Non-pigmented ciliary epithelial cell (primary cell): ENCODE measurements around the gene STAU1.
A peak's percentile ranks its signal among the peaks of the same experiment; 100 is the strongest.
"Not testable (repeated sequence)": the region's sequence is repeated elsewhere in the genome, so short reads cannot be mapped to it uniquely, and the experiment has no call there.

Source experiments
- DNase-seq: peaks from one replicate; pipeline ENCODE4 v3.0.0-alpha.2; 2010; ENCODE audit warnings: low read depth

Gene STAU1

DNA sequence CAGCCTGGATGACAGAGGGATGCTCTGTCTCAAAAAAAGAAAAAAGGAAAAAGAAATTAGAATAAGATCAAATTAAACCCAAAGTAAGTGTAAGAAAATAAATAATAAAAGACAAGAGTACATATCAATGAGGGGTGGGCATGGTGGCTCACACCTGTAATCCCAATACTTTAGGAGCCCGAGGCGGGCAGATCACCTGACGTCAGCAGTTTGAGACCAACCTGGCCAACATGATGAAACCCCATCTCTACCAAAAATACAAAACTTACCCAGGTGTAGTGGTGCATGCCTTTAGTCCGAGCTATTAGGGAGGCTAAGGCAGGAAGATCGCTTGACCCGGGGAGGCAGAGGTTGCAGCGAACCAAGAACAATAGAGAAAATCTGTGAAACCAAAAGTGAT is 14.9 kb upstream of the STAU1 start:
- DNase-seq: no peak

DNA sequence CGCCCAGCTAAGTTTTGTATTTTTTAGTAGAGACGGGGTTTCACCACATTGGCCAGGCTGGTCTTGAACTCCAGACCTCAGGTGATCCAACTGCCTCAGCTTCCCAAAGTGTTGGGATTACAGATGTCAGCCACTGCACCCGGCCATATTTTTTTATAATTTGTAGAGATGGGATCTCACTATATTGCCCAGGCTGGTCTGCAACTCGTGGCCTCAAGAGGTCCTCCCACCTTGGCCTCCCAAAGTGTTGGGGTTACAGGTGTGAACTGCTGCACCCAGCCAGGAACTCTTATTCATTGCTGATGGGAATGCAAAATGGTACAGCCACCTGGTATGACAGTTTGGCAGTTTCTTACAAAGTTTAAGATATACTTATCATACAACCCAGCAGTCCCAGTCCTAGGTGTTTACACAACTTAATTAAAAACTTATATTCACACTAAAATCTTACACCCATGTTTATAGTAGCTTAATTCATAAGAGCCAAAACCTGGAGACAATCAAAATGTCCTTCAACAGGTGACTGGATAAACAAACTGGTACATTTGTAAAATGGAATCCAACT is 11.7 kb upstream of the STAU1 start:
- no peak for DNase-seq

DNA sequence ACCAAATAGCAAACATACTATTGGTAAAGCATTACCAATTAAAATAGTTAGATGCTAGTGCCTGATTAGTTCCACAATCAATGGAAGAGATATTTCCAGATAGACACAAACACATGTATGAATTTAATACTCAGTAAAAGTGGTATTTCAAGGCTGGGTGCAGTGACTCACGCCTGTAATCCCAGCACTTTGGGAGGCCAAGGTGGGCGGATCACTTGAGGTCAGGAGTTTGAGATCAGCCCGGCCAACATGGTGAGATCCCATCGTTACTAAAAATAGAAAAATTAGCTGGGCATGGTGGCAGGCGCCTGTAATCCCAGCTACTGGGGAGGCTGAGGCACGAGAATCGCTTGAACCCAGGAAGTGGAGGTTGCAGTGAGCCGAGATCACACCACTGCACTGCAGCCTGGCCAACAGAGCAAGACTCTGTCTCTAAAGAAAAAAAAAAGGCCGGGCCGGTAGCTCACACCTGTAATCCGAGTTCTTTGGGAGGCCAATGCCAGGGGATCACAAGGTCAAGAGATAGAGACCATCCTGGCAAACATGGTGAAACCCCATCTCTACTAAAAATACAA is 4.9 kb upstream of the STAU1 start:
- DNase-seq: not testable (repeated sequence)

DNA sequence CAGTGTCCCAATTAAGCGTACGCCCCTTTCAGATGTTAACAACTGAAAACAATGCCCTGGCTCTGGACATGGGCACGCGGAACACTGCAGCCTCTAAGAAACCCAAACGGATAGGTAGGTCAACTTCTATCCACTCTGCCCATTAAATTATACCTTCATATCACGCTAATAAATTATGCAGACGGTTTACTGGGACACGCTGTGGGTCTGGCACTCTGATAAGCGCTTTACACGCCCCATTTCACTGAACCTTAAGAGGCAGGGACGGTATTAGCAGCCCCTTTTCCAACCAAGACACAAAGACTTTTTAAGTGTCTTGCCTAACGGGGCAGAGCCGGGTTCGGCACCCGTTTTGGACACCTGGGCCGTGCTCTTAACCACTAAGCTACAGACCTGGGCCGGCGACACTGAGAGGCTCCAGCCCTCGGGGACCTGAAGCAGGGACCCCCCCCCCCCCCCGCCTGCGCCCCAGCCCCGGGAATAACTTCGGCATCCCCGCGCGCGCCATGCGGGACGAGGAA is 744 bp downstream of the STAU1 start:
- DNase-seq: no peak

DNA sequence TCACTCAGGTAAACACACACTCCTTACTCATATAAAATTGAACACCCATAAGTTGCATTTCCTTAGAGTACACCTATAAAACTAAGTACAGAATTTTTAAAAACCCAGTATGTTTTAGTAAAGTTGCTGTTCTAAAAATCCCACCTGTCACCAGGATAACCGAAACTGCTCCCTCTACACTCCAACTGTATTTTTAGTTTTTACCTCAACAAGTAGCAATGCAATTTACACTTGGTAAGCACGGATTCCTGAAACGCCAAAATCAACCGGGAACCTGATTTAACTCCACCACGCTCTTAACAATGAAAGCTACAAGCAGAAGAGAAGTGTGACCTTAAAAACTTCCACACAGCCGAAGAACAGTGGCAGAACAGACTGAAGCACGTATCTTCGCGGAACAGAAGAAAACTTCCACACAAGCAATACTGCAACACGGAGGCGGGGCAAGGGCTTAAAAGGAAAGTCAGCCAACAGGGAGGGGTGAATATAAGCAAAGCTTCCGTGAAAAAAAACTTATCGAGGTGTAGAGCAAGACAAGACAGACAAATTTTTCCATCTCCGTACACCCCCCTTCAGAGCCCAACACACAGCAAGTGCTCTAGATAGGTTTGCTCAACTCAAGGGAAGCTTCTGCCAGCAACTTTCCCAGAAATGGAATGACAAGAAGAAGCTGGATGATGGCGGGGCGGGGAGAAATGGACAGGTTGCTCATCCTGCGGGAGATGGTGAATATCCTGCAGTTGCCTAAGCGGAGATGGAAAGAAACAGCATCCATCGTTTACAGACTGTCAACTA is 1.4 kb downstream of the STAU1 start:
- DNase-seq: peak; percentile 15

DNA sequence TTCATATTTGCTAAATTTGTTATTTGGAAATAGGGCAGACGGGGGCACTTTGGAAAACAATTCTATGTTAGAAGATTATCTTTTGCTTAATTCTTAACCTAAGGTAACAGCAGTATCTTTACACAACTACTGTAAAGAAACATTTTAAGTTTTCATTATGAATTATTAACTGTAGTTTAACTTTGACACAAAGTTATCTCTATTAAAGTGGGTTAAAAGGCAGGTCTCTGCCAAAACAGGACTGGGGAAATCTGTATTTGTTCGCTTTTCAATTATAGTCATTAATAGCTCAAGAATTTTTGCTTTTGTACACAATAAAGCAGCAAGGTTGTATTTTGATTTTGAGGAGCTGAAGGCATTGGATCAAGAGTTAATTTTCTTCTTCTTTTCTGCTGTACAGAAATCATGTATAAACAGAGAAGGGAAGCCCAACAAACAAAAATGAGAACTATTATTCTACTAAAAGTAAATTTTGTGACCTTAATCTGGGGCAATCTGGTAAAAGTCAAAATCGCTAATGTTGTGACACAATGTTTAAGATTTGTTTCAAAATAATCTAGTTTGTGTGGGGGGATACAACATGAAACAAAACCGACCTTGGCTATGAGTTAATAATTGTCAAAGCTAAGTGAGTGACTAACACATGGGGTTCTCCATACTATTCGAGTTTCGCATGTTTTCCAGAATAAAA is 2.9 kb downstream of the STAU1 start:
- no peak for DNase-seq

DNA sequence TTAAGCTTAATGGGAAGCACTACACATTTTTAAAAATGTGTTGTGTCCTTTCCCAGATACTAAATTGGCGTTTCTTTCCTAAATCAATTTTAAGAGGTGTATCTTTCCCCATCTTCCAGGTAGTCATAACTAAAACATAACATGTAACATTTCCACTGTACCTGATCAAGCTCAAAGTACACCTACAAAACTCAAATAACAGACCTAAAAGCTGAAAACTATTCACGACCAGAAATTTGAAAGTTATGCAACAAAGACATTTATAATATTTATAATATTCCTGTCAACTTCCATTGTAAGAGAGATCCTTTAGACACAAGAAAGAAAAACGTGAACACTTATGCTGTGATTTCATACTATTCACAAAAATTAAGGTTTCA is 3.5 kb downstream of the STAU1 start:
- DNase-seq: no peak

DNA sequence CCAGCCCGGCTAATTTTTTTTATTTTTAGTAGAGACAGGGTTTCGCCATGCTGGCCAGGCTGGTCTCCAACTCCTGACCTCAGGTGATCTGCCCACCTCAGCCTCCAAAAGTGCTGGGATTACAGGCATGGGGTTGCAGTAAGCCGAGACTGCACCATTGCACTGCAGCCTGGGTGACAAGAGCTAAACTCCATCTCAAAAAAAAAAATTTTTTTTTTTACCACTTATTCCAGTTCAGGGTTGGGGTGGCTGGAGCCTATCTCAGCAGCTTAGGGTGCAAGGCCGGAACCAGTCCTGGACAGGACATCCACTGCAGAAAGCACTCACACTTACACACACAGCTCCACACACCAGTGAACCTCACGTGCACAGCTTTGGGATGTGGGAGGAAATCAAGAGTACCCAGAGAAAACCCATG is 4.0 kb downstream of the STAU1 start:
- DNase-seq: not testable (repeated sequence)

DNA sequence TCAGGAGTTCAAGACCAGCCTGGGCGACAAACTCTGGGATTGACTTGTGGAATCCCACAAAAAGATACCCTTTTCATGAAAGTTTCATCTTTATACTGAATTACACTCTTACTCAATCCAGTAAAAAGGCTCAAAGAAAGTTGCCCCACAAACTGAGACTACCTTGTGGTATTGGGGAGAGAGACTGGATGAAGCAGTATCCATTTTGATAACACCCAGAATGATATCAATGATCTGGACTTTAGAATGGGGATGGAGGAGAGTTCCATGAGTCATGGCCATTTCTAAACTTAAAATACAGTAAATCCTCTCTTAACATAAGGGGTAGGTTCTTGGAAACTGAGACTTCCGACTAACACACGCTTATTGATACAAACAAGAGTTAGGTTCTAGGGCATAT is 4.7 kb downstream of the STAU1 start:
- DNase-seq: no peak

DNA sequence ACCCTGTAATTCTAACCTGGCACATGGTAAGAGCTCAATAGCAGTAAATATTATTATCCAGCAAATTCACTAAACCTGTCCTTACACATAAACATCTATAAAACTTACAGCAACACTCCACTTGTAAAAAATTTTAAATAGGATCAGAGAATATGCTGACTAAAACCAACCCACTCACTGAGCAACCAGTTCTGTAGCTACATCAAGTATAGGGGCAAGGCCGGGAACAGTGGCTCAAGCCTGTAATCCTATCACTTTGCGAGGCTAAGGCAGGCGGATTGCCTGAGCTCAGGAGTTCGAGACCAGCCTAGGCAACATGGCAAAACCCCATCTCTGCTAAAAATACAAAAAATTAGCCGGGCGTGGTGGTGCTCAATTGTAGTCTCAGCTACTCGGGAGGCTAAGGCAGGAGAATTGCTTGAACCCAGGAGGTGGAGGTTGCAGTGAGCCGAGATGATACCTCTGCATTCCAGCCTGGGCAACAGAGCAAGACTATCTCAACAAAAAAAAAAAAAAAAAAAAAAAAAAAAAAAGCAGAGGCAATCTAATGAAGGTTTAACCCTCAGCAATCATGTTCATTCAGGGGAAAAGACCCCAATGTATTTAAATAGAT is 6.8 kb downstream of the STAU1 start:
- no peak for DNase-seq

DNA sequence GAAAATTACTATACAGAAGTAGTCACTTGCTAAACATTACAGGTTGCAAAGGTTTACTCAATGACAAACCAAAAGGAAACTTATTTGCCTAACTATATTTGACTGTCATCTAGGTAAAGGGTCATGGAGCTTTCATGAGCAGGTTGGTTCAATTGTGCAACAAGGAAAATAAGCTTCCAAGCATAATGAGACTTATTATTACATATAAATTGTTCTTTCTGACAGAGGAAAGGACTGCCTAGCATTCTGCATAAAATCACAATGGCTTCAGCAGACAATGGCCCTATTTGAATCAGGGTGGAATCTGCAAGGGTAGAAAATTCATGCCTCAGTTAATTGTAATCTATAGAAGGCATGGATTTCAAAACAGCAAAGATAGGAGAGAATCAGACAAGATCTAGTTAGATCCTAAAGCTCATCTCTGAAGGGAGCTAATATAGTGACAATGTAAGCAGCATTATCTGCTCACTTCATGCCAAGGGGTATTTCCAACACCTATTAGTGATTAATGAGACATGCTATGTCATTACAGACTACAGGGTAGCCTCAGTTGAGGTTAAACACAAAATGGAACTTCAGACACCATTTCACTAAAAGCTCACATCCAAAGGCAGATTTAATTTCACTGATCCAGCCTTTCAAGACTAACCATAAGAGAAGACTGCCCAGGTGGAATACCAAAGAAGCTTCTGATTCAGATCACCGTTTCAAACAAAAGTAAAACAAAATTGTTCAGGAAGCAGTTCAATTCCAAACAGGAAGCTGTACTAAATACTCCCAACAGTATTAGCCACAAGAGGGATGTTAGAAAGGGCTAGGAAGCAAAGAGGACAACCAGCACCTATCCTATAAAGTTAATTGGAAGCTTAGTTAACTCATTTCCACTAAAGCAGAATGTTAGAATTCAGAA is 8.5 kb downstream of the STAU1 start:
- DNase-seq: no peak

DNA sequence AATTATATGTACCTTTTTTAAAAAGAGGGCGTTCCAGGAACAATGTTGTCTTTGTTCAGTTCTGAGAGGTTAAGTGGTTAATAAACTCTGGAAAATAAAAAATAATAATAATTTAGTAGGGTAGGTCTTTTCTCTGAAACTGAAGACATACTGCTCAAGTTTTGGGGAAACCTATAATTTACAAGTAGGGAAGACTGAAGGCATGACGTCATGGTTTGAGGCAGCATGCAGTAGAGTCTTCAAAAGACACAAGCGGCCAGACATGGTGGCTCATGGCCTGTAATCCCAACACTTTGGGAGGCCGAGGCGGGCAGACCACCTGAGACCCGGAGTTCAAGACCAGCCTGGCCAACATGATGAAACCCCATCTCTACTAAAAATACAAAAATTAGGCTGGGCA is 14.0 kb downstream of the STAU1 start:
- no peak for DNase-seq

DNA sequence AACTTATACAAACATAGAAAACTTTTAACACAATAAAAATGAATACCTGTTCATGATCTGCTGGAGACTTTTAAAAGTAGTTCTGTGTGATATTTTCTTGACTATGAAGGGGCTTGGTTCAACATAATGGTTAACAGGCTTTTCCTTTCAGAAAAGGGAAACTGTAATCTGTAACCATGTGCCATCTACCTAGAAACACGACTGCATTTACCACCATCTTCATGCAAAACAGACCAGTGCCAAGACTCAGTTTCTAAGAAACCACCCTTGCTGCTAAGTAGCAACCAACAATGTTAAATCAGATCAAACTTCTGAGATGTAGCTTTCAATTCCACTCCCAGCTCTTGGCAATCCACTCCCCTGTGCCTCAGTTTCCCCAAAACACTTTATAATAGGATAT is 15.7 kb downstream of the STAU1 start:
- DNase-seq: no peak

DNA sequence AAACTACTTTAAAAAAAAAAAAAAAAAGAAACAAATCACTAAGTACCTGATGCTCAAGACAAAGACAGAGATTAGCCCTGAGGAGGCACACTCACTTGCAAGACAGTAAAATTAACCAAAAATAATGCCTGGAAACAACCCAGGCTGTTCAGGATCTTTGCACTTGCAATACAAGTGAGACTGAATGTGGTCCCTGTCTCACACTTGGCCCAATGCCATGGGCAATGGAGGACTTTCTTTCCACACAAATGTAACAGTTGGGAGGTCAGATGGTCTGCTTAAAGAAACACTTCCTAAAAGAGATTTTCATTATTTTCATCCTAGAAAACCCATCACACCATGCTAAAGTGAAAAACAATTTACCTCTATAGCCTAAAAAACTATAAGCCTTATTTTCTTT is 16.2 kb downstream of the STAU1 start:
- DNase-seq: no peak

DNA sequence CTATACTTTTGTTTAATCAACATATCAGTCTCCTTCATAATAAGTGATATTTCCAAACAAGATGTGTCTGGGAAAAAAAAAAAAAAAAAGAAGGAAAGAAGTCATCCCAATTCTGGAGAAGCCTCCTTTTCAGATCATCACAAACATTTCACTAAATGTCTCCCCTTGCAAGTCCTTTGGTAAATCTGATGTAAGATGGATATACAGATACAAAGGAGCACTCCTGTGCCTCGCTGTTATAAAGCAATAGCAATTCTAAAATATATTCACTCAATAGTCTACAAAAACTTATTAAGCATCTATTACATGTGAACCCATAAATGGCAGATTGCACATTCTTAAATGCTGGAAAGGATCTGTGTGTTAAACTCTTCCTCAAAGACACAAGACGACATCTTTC is 17.4 kb downstream of the STAU1 start:
- DNase-seq: no peak

DNA sequence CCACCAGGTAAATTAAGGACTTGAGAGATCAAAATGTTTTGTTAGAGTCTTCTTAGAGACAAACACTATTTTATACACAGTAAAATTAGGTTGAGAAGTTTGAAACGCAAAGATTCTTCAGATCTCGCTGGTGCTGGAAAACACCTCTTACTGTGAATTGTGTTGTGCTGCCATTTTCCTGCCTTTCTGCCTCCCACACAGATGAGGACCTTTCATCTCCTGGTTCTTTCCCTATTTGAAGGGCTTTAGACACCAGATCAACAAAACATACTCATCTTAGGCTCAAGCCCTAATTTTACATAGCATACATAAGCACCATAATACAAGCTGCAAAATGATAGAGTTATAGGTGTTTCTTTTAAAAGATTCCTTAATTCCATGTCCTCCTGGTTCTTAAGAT is 18.6 kb downstream of the STAU1 start:
- no peak for DNase-seq

DNA sequence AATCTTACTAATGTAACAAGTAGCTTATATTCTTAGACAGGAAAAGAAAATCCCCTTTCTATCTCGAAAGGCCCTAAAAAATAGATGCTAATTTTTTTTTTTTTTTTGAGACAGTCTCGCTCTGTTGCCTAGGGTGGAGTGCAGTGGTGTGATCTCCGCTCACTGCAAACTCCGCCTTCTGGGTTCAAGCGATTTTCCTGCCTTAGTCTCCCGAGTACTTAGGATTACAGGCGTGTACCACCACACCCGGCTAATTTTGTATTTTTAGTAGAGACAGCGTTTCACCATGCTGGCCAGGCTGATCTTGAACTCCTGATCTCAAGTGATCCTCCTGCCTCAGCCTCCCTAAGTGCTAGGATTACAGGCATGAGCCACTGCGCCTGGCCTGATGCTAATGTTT is 19.3 kb downstream of the STAU1 start:
- DNase-seq: not testable (repeated sequence)

DNA sequence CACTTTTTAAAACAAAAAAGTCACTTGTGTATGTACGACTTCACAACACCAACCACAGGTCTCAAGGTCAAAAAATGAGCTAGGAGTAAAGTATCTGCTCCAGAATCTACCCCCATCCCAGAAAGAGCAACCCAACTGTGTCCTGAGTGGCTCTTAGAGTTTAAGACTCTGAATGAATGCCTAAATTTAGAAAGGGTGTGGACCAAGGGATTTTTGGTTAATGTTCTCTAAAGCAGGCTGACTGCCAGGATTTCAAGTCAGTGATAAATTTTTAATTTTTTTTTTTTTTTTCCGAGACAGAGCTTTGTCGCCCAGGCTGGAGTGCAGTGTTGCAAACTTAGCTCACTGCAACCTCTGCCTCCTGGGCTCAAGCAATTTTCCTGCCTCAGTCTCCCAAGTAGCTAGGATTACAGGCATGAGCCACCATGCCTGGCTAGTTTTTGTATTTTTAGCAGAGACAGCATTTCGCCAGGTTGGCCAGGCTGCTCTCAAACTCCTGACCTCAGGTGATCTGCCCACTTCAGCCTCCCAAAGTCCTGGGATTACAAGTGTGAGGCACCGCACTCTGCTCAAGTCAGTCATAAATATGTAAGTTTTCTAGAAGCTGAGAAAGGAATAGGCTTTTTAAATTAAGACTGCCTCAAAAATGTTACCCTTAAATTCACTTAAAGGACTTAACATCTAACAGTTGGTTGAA is 20.2 kb downstream of the STAU1 start:
- DNase-seq: no peak

DNA sequence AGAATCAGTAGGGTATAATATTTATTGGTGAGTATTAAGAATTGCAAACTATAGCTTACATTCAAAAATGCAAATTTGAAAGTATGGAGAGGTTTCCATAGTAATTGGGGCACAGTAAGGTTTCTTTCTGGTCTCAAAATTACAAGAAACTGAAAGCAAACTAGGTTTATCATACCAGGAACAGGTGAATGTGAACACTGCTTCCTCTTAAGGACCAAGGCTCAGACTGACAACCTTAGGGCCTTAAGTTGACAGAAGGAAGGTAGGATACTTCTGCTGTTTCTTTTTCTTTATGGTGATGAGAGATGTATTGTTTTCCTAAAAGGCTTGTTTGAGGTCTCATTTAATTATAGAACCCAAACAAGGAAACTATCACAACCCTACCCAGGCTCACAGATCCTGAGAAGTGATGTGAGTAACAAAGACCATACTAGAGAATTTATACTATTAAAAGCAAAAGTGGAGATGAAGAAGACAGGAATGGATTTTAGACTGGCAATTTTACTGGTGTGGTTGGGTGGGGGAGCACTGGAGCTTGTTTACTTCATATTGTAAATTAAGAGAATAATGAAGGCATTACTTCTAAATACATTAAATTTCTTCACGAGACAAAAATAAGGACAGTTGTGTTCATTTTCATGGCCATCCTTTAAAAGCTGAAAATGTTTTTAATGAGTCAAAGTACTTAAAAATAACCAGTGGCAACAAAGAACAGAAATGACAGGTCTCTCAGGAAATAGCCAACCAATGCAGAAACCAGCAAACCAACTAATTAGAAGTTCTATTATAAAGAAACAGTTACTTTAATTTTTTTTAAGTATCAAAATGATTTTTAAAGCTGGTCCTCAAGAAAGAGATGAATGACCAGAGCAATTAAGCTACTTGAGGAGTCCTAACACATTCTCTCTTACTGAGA is 21.3 kb downstream of the STAU1 start:
- no peak for DNase-seq

DNA sequence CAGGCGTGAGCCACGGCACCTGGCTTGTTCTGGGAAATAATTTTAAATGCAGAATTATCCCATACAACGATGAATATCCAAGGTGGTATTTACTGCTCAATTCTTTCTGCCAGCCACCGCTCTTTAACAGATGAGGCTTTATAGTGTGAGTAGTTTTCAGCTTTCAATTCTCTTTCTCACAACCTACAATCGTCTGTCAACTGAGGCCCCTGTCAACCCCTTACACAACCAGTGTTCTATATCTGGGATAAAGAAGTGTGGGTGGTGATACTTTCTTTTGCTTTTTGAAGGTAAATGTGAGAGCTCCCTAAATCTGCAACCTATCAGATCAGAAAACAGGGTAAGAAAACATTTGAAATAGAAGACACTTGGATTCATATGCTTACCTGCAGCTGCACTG is 22.5 kb downstream of the STAU1 start:
- DNase-seq: no peak
